Raji (cell line): ENCODE measurements around the gene PLA2R1.

Experiments
- POLR2A ChIP-seq: IDR thresholded peaks from 2 replicates; pipeline ENCODE4 v1.6.1; 2011; ENCODE audit warnings: low read depth, low read length, control low read depth; ENCODE audit not compliant: insufficient read depth

PLA2R1 gene

GRCh38 chr2:159891917-159892730, 170.3 kb downstream of the PLA2R1 start:
- TF ChIP-seq POLR2A, result no peak

GRCh38 chr2:159891267-159891588, 171.2 kb downstream of the PLA2R1 start:
- no peak for TF ChIP-seq POLR2A

DNA sequence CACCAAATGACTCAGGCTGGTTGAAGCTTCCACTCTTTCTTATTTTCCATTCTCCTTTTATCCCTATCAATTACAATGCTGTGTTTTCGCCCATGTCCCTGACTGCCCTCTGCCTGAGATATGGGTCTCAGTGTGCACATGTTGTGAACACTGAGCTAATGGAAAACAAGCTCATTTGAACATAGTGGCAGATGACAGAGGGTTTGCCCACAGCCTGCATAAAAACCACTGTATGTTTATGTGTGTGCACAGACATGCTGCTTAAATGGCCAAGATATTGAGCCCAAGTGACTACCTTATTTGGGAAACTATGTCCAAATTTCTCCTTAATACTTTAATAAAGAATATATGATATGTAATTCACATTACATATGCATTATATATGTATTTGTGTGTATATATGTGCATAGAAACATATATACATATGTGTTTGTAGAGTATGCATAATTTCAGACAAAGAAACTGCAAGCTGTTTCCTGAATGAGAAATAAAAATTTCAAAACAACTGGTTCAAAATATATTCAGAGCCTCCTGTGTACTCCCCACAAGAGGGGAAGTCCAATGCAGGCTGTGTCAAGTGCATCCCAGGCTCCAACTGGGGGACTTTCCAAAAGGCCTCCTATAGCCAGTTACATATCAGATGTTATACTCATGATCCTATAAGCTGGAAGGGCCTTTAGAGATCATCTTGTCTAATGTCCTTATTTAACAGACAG, 171.7 kb downstream of the PLA2R1 start:
- no peak for TF ChIP-seq POLR2A

- no peak for TF ChIP-seq POLR2A
Observed at GRCh38 chr2:159882130-159882745, 180.2 kb downstream of the PLA2R1 start.
